Measurements from ENCODE around the gene BTBD6. TPM values are rescaled to one million over a fixed set of nuclear protein-coding genes. Genes with fewer than 3 reads are reported as not detected.
A peak's percentile ranks its signal among the peaks of the same experiment; 100 is the strongest.

The BTBD6 gene
- 10 to 100 TPM; 56.1 to 72.5 (median 69.4) TPM for total RNA-seq

DNA sequence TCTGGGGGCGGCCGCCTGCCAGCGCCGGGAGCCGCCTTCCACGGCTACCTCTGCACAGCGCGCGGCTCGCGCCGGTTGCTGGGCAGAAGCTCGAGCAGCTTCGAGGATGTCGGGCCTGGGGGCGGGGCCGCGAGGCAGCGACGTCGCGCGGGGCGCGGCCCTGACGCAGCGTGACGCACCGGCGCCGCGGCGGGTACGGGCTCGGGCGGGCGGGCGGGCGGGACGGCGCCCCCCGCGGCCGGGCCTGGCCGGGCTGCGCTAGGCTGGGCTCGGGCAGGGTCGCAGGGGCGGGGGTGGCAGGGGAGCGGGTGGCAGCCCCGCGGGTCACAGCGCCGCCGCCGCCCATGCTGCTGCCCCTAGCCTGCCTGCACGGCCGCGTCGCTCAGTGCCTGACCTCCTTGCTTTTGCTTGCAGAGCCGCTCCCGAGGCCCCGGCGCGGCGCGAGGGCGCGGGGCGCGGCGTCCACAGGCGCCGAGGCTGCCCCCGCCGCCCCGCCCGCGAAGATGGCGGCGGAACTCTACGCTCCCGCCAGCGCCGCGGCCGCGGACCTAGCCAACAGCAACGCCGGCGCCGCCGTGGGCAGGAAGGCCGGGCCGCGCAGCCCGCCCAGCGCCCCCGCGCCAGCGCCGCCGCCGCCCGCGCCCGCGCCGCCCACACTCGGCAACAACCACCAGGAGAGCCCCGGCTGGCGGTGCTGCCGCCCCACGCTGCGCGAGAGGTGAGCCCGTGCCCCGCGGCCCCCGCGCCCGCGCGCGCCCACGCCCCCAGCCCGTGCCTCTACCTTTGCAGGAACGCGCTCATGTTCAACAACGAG is at the start of gene BTBD6:
Gene BTBD6 (plus strand): TSS at position 166 of the 814 bp plus-strand sequence. CDS start 179 bp downstream, at position 345.
- intact Hi-C loops (cut with DNase I) = loop anchor here (10.0 kb wide), 2 partner anchors 66 to 106 kb away; partner anchors contain the start of gene PACS2
- no peak for TF ChIP-seq CTCF (IDR thresholded peaks at IDR 0.05)
- TF ChIP-seq POLR2AphosphoS5 (IDR thresholded peaks at IDR 0.05) = peak; percentile 69 to 70
- no peak for TF ChIP-seq EP300 (IDR thresholded peaks at IDR 0.05)
- no peak for TF ChIP-seq POLR2A (IDR thresholded peaks at IDR 0.05; ENCODE audit: low read depth)
- DNase-seq (ENCODE audit: extremely low spot score) = peak; percentile 94
- Histone ChIP-seq H3K4me1 (peaks cover 18 to 35% (median 32%) of the 10 kb centered on the region in 4 donors), H3K4me3 (peak within 1 kb of the TSS; percentile 63 to 94 (median 66)), H3K27ac (replicated peaks in 1 of 4) (peak within 1 kb of the TSS; percentile 86 to 96 (median 92)), H3K36me3 (peaks cover 0 to 60% (median 45%) of the 10 kb centered on the region in 4 donors), H3K9me3 (no peaks in the 10 kb centered on the region), H3K27me3 (no peaks in the 10 kb centered on the region)
- 0% methylated on average over 12 of the region's 130 CpGs for WGBS

- intact Hi-C loops (cut with DNase I) = no loop called here
- no peak for TF ChIP-seq POLR2AphosphoS5 (IDR thresholded peaks at IDR 0.05)
- TF ChIP-seq CTCF (IDR thresholded peaks at IDR 0.05) = no peak
- TF ChIP-seq POLR2A (IDR thresholded peaks at IDR 0.05; ENCODE audit: low read depth) = no peak
- TF ChIP-seq EP300 (IDR thresholded peaks at IDR 0.05) = no peak
- H3K4me3 ChIP-seq = no peak overlapping the region
- H3K27ac ChIP-seq (replicated peaks in 1 of 4) = peak overlapping the region in 3 of 4 donors; percentile 47 to 77 (median 50)
- no peaks in the 10 kb centered on the region for H3K9me3 ChIP-seq
- no peak for DNase-seq (ENCODE audit: extremely low spot score)
- H3K36me3 ChIP-seq = no peaks in the 10 kb centered on the region
- H3K4me1 ChIP-seq = peaks cover 66 to 96% (median 76%) of the 10 kb centered on the region in 4 donors
- WGBS = 87% methylated on average over 4 of the region's 4 CpGs
- peaks cover 0 to 91% (median 53%) of the 10 kb centered on the region in 4 donors for H3K27me3 ChIP-seq
Measured at GRCh38 chr14:105198588-105198987, 49.7 kb upstream of the BTBD6 start.

DNA sequence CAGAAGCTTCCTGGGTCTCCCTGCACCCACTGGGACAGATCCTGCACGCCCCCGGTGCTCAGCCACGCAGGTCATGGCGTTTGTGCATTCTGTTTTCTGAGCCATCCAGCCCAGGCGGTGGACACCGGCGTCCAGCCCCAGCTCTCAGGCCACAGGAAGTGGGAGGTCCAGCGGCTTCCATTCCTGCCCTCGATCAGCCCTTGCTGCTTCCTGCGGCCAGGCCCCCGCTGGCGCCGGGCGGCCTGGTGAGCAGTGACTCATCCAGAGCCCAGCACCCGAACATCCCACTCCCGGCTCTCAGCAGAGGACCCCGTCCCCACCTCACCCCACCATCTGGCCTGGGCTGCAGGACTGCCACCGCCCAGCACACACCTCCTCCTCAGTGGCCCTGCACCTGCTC is 49.2 kb upstream of the BTBD6 start:
- H3K4me1 ChIP-seq = peaks cover 66 to 96% (median 76%) of the 10 kb centered on the region in 4 donors
- WGBS = 58% methylated on average over 12 of the region's 18 CpGs
- intact Hi-C loops (cut with DNase I) = no loop called here

GRCh38 chr14:105200074-105200473 is 48.3 kb upstream of the BTBD6 start:
- Histone ChIP-seq H3K27ac (replicated peaks in 1 of 4) (no peak overlapping the region), H3K4me3 (no peak overlapping the region), H3K36me3 (no peaks in the 10 kb centered on the region), H3K27me3 (peaks cover 0 to 76% (median 41%) of the 10 kb centered on the region in 4 donors), H3K9me3 (no peaks in the 10 kb centered on the region), H3K4me1 (peaks cover 70 to 97% (median 77%) of the 10 kb centered on the region in 4 donors)
- WGBS = 82% methylated on average over 9 of the region's 10 CpGs
- intact Hi-C loops (cut with DNase I) = loop anchor here (5.0 kb wide), 1 partner anchor 82 kb away; no protein-coding TSS in a partner anchor
- TF ChIP-seq POLR2AphosphoS5 (IDR thresholded peaks at IDR 0.05) (no peak), EP300 (IDR thresholded peaks at IDR 0.05) (no peak), POLR2A (IDR thresholded peaks at IDR 0.05; ENCODE audit: low read depth) (no peak), CTCF (IDR thresholded peaks at IDR 0.05) (no peak)
- no peak for DNase-seq (ENCODE audit: extremely low spot score)

More for the DNA sequence above, 49.2 kb upstream of the BTBD6 start:
- Histone ChIP-seq H3K27ac (replicated peaks in 1 of 4) (peak overlapping the region in 3 of 4 donors; percentile 47 to 77 (median 50)), H3K27me3 (peaks cover 0 to 86% (median 49%) of the 10 kb centered on the region in 4 donors), H3K36me3 (no peaks in the 10 kb centered on the region), H3K9me3 (no peaks in the 10 kb centered on the region), H3K4me3 (no peak overlapping the region)
- no peak for DNase-seq (ENCODE audit: extremely low spot score)
- TF ChIP-seq EP300 (IDR thresholded peaks at IDR 0.05) = no peak
- TF ChIP-seq POLR2AphosphoS5 (IDR thresholded peaks at IDR 0.05) = peak in 1 of 2 donors; percentile 42

DNA sequence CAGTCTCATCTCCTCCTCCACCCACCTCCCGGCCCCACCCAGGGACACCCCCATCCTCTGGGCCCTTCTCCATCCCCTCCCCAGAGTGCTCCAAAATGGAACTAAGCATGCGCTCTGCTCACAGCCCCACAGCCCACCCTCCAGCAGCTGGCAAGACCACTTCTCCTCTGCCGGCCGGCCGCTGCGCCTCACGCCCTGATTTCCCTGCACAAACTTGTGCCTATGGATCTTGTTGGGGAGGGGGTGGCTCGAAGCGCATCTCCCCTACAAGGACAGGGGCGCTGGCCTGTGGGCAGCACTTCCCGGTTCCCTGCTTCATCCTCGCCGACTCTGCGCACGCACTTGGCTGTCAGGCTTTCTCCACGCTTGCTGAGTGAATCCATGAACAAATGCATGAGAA is 47.7 kb upstream of the BTBD6 start:
- H3K27me3 ChIP-seq = peaks cover 0 to 71% (median 35%) of the 10 kb centered on the region in 4 donors
- no peak overlapping the region for H3K4me3 ChIP-seq
- no peak overlapping the region for H3K27ac ChIP-seq (replicated peaks in 1 of 4)
- DNase-seq (ENCODE audit: extremely low spot score) = no peak
- no peaks in the 10 kb centered on the region for H3K36me3 ChIP-seq
- WGBS = 82% methylated on average over 16 of the region's 16 CpGs
- peaks cover 70 to 97% (median 79%) of the 10 kb centered on the region in 4 donors for H3K4me1 ChIP-seq
- TF ChIP-seq CTCF (IDR thresholded peaks at IDR 0.05) (no peak), POLR2AphosphoS5 (IDR thresholded peaks at IDR 0.05) (no peak), EP300 (IDR thresholded peaks at IDR 0.05) (no peak), POLR2A (IDR thresholded peaks at IDR 0.05; ENCODE audit: low read depth) (no peak)
- no peaks in the 10 kb centered on the region for H3K9me3 ChIP-seq
- intact Hi-C loops (cut with DNase I) = loop anchor here (5.0 kb wide), 1 partner anchor 82 kb away; no protein-coding TSS in a partner anchor

Measured in esophagus muscularis mucosa (tissue), 4 donors.